COR-L47 (cell line): ENCODE measurements around the gene ELOB.

Experiments
- DNase-seq: peaks from one replicate; lab custom pipeline; 2025; lab: John Stamatoyannopoulos, UW

ELOB gene

GRCh38 chr16:2810651-2811050 lies 33.6 kb upstream of the ELOB start:
- DNase-seq, result no peak

GRCh38 chr16:2809149-2809760 lies 32.2 kb upstream of the ELOB start:
- DNase-seq, result no peak

GRCh38 chr16:2808181-2808580 lies 31.1 kb upstream of the ELOB start:
- DNase-seq, result no peak

- DNase-seq, result no peak
Measured at GRCh38 chr16:2806286-2806685, 29.2 kb upstream of the ELOB start.

GRCh38 chr16:2804728-2805127 lies 27.6 kb upstream of the ELOB start:
- no peak for DNase-seq

- DNase-seq, result no peak
Measured at GRCh38 chr16:2803545-2804195, 26.6 kb upstream of the ELOB start.

- no peak for DNase-seq
Measured at GRCh38 chr16:2799859-2800226, 22.8 kb upstream of the ELOB start.

- DNase-seq, result no peak
Measured at GRCh38 chr16:2799205-2799858, 22.3 kb upstream of the ELOB start.

GRCh38 chr16:2798723-2799204 lies 21.7 kb upstream of the ELOB start:
- no peak for DNase-seq

GRCh38 chr16:2795395-2796143 lies 18.5 kb upstream of the ELOB start:
- DNase-seq, result no peak

GRCh38 chr16:2792940-2793339 lies 15.9 kb upstream of the ELOB start:
- no peak for DNase-seq

- DNase-seq, result no peak
Measured at GRCh38 chr16:2791174-2791573, 14.1 kb upstream of the ELOB start.

GRCh38 chr16:2790631-2791030 lies 13.6 kb upstream of the ELOB start:
- no peak for DNase-seq

GRCh38 chr16:2787961-2788360 lies 10.9 kb upstream of the ELOB start:
- DNase-seq, result no peak

GRCh38 chr16:2787406-2787805 lies 10.3 kb upstream of the ELOB start, which contains the start of gene PRSS33:
Gene PRSS33 (minus strand): TSS chr16:2787560. CDS start chr16:2786547, 1,013 bp downstream.
- DNase-seq, result no peak

- no peak for DNase-seq
Measured at GRCh38 chr16:2786826-2787151, 9.7 kb upstream of the ELOB start.

- DNase-seq, result no peak
Measured at GRCh38 chr16:2786061-2786825, 9.2 kb upstream of the ELOB start.

- DNase-seq, result peak; percentile 45
Measured at GRCh38 chr16:2785101-2785991, 8.3 kb upstream of the ELOB start.

GRCh38 chr16:2784358-2785100 lies 7.4 kb upstream of the ELOB start:
- DNase-seq, result no peak
